H9 (cell line): Measurements from ENCODE around the gene SCRN1. TPM values are rescaled to one million over a fixed set of nuclear protein-coding genes. Genes with fewer than 3 reads are reported as not detected.

Experiments used
- DNase-seq: peaks from one replicate; pipeline ENCODE4 v3.0.0-alpha.2; 2017
- H2AFZ ChIP-seq: one replicate; pipeline ENCODE4 v1.6.1; 2013; ENCODE audit warnings: mild to moderate bottlenecking, low read length, control low read depth, moderate library complexity
- H2AK5ac ChIP-seq: 2 replicates; pipeline ENCODE4 v1.6.1; 2013; ENCODE audit warnings: low read length, control low read depth, mixed read lengths; ENCODE audit not compliant: insufficient read length
- H2BK120ac ChIP-seq: one replicate; pipeline ENCODE4 v1.6.1; 2013; ENCODE audit warnings: low read depth, mild to moderate bottlenecking, low read length, control low read depth, inconsistent platforms; ENCODE audit not compliant: poor library complexity, severe bottlenecking
- H2BK12ac ChIP-seq: 2 replicates; pipeline ENCODE4 v1.6.1; 2013; ENCODE audit warnings: low read length, control low read depth, mixed read lengths, low read depth; ENCODE audit not compliant: insufficient read length
- H2BK15ac ChIP-seq: 2 replicates; pipeline ENCODE4 v1.6.1; 2013; ENCODE audit warnings: low read depth, low read length, control low read depth
- H2BK20ac ChIP-seq: one replicate; pipeline ENCODE4 v1.6.1; 2013; ENCODE audit warnings: low read depth, mild to moderate bottlenecking, low read length, control low read depth, inconsistent platforms; ENCODE audit not compliant: poor library complexity, severe bottlenecking
- H2BK5ac ChIP-seq: 2 replicates; pipeline ENCODE4 v1.6.1; 2013; ENCODE audit warnings: low read length, control low read depth, mixed read lengths; ENCODE audit not compliant: insufficient read length
- H3K14ac ChIP-seq: 2 replicates; pipeline ENCODE4 v1.6.1; 2013; ENCODE audit warnings: low read length, control low read depth; ENCODE audit not compliant: insufficient read depth
- H3K18ac ChIP-seq: 2 replicates; pipeline ENCODE4 v1.6.1; 2013; ENCODE audit warnings: low read depth, mild to moderate bottlenecking, mixed read lengths, low read length, control low read depth; ENCODE audit not compliant: insufficient read length
- H3K23ac ChIP-seq: 2 replicates; pipeline ENCODE4 v1.6.1; 2013; ENCODE audit warnings: low read length, control low read depth, mixed read lengths, low read depth; ENCODE audit not compliant: insufficient read length
- H3K23me2 ChIP-seq: 2 replicates; pipeline ENCODE4 v1.6.1; 2013; ENCODE audit warnings: low read depth, mild to moderate bottlenecking, mixed read lengths, low read length, control low read depth; ENCODE audit not compliant: insufficient read length, poor library complexity, severe bottlenecking
- H3K27ac ChIP-seq: 2 replicates; pipeline ENCODE4 v1.5.1; 2013; ENCODE audit warnings: low read length, control low read depth, mixed read lengths, low read depth; ENCODE audit not compliant: insufficient read length
- H3K27me3 ChIP-seq: 2 replicates; pipeline ENCODE4 v1.6.1; 2013; ENCODE audit warnings: low read length, control low read depth, inconsistent platforms; ENCODE audit not compliant: insufficient read depth
- H3K4ac ChIP-seq: 2 replicates; pipeline ENCODE4 v1.6.1; 2013; ENCODE audit warnings: low read depth, mild to moderate bottlenecking, control low read depth, inconsistent platforms, low read length, moderate library complexity
- H3K4me1 ChIP-seq: 2 replicates; pipeline ENCODE4 v1.6.1; 2013; ENCODE audit warnings: low read length, control low read depth, inconsistent platforms; ENCODE audit not compliant: insufficient read depth
- H3K4me2 ChIP-seq: 2 replicates; pipeline ENCODE4 v1.6.1; 2013; ENCODE audit warnings: low read length, control low read depth, mixed read lengths; ENCODE audit not compliant: insufficient read length, insufficient read depth
- H3K56ac ChIP-seq: 2 replicates; pipeline ENCODE4 v1.6.1; 2013; ENCODE audit warnings: low read depth, mild to moderate bottlenecking, mixed read lengths, low read length, control low read depth; ENCODE audit not compliant: insufficient read length
- H3K79me1 ChIP-seq: 2 replicates; pipeline ENCODE4 v1.6.1; 2013; ENCODE audit warnings: low read depth, mild to moderate bottlenecking, moderate library complexity, low read length, control low read depth, inconsistent platforms; ENCODE audit not compliant: insufficient read depth, poor library complexity, severe bottlenecking
- H3K79me2 ChIP-seq: 2 replicates; pipeline ENCODE4 v1.6.1; 2013; ENCODE audit warnings: low read length, control low read depth, inconsistent platforms; ENCODE audit not compliant: insufficient read depth
- H3K9ac ChIP-seq: 2 replicates; pipeline ENCODE4 v1.6.1; 2013; ENCODE audit warnings: low read length, control low read depth, mixed read lengths; ENCODE audit not compliant: insufficient read length; ENCODE audit errors: extremely low read depth
- H3K9me3 ChIP-seq: one replicate; pipeline ENCODE4 v1.6.1; 2013; ENCODE audit warnings: low read depth, low read length, inconsistent platforms; ENCODE audit not compliant: control insufficient read depth
- H3T11ph ChIP-seq: one replicate; pipeline ENCODE4 v1.6.1; 2013; ENCODE audit warnings: mild to moderate bottlenecking, low read length, control low read depth, inconsistent platforms
- H4K20me1 ChIP-seq: one replicate; pipeline ENCODE4 v1.6.1; 2013; ENCODE audit not compliant: control insufficient read depth, insufficient read length, insufficient read depth
- H4K5ac ChIP-seq: 2 replicates; pipeline ENCODE4 v1.6.1; 2013; ENCODE audit warnings: low read depth, mild to moderate bottlenecking, mixed read lengths, low read length, control low read depth; ENCODE audit not compliant: insufficient read length
- H4K8ac ChIP-seq: replicated peaks from 2 replicates; pipeline ENCODE4 v1.6.1; 2013; ENCODE audit warnings: low read length, control low read depth, mixed read lengths, low read depth; ENCODE audit not compliant: insufficient read length
- H4K91ac ChIP-seq: 2 replicates; pipeline ENCODE4 v1.6.1; 2013; ENCODE audit warnings: low read depth, mild to moderate bottlenecking, moderate library complexity, mixed read lengths, low read length, control low read depth; ENCODE audit not compliant: insufficient read length
- H3K27ac Mint-ChIP-seq, 3 experiments: 2 replicates in 2 of 3; 3 replicates in 1 of 3; pipeline ENCODE4 v1.8.0; 2020 to 2021; ENCODE audit warnings: mixed read lengths in 3 of 3, mild to moderate bottlenecking in 1 of 3, moderate library complexity in 1 of 3
- H3K27me3 Mint-ChIP-seq: 2 replicates; pipeline ENCODE4 v1.8.0; 2021; ENCODE audit warnings: low read depth, mild to moderate bottlenecking, moderate library complexity, mixed read lengths
- H3K36me3 Mint-ChIP-seq, 3 experiments: 2 replicates in 2 of 3; 3 replicates in 1 of 3; pipeline ENCODE4 v1.8.0; 2020 to 2021; ENCODE audit warnings: low read depth in 3 of 3, mixed read lengths in 3 of 3; ENCODE audit not compliant: insufficient read depth in 1 of 3
- H3K4me1 Mint-ChIP-seq, 2 experiments: 2 replicates each; pipeline ENCODE4 v1.8.0; 2020; ENCODE audit warnings: mixed read lengths in 2 of 2
- H3K4me3 Mint-ChIP-seq, 2 experiments: 2 replicates in 1 of 2; 3 replicates in 1 of 2; pipeline ENCODE4 v1.8.0; 2020 to 2021; ENCODE audit warnings: mild to moderate bottlenecking in 2 of 2, mixed read lengths in 2 of 2, moderate library complexity in 1 of 2
- H3K9me3 Mint-ChIP-seq, 2 experiments: 2 replicates in 1 of 2; 3 replicates in 1 of 2; pipeline ENCODE4 v1.8.0; 2020; ENCODE audit warnings: mild to moderate bottlenecking in 2 of 2, mixed read lengths in 2 of 2, moderate library complexity in 1 of 2
- WGBS: extraction: QIAGEN DNeasy Blood & Tissue Kit; methylation state at CpG from one replicate; pipeline ENCODE4 v1.1.7; 2013; ENCODE audit warnings: missing lambda C conversion rate, low lambda C conversion rate, mixed read lengths; ENCODE audit not compliant: insufficient read length; ENCODE audit errors: extremely low coverage; 5-methylcytosine and 5-hydroxymethylcytosine counted together
- total RNA-seq: library from RNA; stranded (reverse); gene quantifications from 2 replicates; pipeline ENCODE4 v1.2.1, GENCODE V29; 2021
- TF ChIP-seq, protein P1 (sequence below): fragments of 200-600 bp; sonication (generic); conservative IDR thresholded peaks from 3 replicates; pipeline ENCODE4 v1.8.0; 2021; ENCODE audit warnings: antibody characterized with exemption, mild to moderate bottlenecking

The SCRN1 gene
- total RNA-seq, 1 experiment from 2014 or later, result 101 TPM

- Histone ChIP-seq H2BK120ac (no peak overlapping the region), H3K23me2 (no peaks in the 10 kb centered on the region), H3K4me2 (no peak overlapping the region), H2AK5ac (no peak overlapping the region), H3K79me2 (no peaks in the 10 kb centered on the region), H2BK15ac (no peak overlapping the region), H3K9me3 (no peaks in the 10 kb centered on the region), H3K27me3 (no peaks in the 10 kb centered on the region), H3K14ac (no peak overlapping the region), H3K4me1 (no peaks in the 10 kb centered on the region), H4K5ac (no peak overlapping the region), H3K4ac (no peak overlapping the region), H2AFZ (no peak overlapping the region), H3K18ac (no peak overlapping the region), H3K9ac (no peak overlapping the region), H3T11ph (no peak overlapping the region), H2BK20ac (no peak overlapping the region), H3K79me1 (no peaks in the 10 kb centered on the region), H2BK12ac (no peak overlapping the region), H4K8ac (no peak overlapping the region), H3K27ac (no peak overlapping the region), H4K20me1 (no peaks in the 10 kb centered on the region), H3K23ac (no peak overlapping the region), H2BK5ac (no peak overlapping the region), H4K91ac (no peak overlapping the region), H3K56ac (no peak overlapping the region)
- H3K9me3 Mint-ChIP-seq, result peaks cover 8 to 11% of the 10 kb centered on the region in 2 experiments
- no peak overlapping the region for H3K4me3 Mint-ChIP-seq
- no peaks in the 10 kb centered on the region for H3K27me3 Mint-ChIP-seq
- no peaks in the 10 kb centered on the region for H3K4me1 Mint-ChIP-seq
- no CpG with 5 or more reads among the region's 5 CpGs for WGBS
- no peak for DNase-seq
- peaks cover 14 to 41% (median 23%) of the 10 kb centered on the region in 3 experiments for H3K36me3 Mint-ChIP-seq
- TF ChIP-seq, protein P1, sequence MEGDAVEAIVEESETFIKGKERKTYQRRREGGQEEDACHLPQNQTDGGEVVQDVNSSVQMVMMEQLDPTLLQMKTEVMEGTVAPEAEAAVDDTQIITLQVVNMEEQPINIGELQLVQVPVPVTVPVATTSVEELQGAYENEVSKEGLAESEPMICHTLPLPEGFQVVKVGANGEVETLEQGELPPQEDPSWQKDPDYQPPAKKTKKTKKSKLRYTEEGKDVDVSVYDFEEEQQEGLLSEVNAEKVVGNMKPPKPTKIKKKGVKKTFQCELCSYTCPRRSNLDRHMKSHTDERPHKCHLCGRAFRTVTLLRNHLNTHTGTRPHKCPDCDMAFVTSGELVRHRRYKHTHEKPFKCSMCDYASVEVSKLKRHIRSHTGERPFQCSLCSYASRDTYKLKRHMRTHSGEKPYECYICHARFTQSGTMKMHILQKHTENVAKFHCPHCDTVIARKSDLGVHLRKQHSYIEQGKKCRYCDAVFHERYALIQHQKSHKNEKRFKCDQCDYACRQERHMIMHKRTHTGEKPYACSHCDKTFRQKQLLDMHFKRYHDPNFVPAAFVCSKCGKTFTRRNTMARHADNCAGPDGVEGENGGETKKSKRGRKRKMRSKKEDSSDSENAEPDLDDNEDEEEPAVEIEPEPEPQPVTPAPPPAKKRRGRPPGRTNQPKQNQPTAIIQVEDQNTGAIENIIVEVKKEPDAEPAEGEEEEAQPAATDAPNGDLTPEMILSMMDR, result no peak
- no peak overlapping the region for H3K27ac Mint-ChIP-seq
Measured at GRCh38 chr7:29892231-29892630, 97.4 kb downstream of the SCRN1 start.
